ENCODE results near the gene GAL3ST2.
"Not testable (repeated sequence)": the region's sequence is repeated elsewhere in the genome, so short reads cannot be mapped to it uniquely, and the experiment has no call there.

GAL3ST2 gene

DNA sequence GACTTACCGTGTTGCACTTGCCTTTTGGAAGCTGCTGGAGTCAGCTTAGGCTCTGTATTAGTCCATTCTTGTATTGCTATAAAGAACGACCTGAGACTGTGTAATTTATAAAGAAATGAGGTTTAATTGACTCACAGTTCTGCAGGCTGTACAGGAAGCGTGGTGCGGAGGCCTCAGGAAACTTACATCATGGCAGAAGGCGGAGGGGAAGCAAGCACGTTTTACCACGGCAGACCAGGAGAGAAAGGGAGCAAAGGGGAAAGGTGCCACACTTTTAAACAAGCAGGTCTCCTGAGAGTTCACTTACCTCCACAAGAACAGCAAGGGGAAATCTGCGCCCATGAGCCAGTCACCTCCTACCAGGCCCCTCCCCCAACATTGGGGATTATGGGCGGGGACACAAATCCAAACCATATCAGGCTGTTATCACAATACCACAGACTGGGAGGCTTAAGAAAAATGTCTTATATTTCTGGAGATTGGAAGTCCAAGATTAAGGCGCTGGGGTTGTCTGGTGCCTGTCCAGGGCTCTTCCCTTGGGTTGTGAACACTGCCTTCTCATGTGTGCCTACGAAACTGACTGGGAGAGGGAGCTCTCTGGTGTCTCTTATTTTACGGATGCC, 45.8 kb upstream of the GAL3ST2 start:
- no peak overlapping the region for H2AFZ ChIP-seq (ENCODE audit: low read depth)
- H3K4me3 ChIP-seq (IDR thresholded peaks at IDR 0.05; ENCODE audit: insufficient read depth, low read depth, low read length), result no peak overlapping the region
- H3K9ac ChIP-seq, result no peak overlapping the region
- H3K79me2 ChIP-seq (ENCODE audit: insufficient read depth, low read depth), result no peaks in the 10 kb centered on the region
- H3K27me3 ChIP-seq (ENCODE audit: insufficient read depth, low read depth), result no peaks in the 10 kb centered on the region
- TF ChIP-seq, protein P1, sequence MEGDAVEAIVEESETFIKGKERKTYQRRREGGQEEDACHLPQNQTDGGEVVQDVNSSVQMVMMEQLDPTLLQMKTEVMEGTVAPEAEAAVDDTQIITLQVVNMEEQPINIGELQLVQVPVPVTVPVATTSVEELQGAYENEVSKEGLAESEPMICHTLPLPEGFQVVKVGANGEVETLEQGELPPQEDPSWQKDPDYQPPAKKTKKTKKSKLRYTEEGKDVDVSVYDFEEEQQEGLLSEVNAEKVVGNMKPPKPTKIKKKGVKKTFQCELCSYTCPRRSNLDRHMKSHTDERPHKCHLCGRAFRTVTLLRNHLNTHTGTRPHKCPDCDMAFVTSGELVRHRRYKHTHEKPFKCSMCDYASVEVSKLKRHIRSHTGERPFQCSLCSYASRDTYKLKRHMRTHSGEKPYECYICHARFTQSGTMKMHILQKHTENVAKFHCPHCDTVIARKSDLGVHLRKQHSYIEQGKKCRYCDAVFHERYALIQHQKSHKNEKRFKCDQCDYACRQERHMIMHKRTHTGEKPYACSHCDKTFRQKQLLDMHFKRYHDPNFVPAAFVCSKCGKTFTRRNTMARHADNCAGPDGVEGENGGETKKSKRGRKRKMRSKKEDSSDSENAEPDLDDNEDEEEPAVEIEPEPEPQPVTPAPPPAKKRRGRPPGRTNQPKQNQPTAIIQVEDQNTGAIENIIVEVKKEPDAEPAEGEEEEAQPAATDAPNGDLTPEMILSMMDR (conservative IDR thresholded peaks at IDR 0.05; ENCODE audit: low read depth, low read length), result no peak
- no peak overlapping the region for H3K27ac ChIP-seq
- no peak overlapping the region for H3K4me2 ChIP-seq
- peaks cover 4% of the 10 kb centered on the region for H3K4me1 ChIP-seq (ENCODE audit: low read depth, poor library complexity, severe bottlenecking)
- no peaks in the 10 kb centered on the region for H4K20me1 ChIP-seq (ENCODE audit: insufficient read depth)
- no peaks in the 10 kb centered on the region for H3K36me3 ChIP-seq (ENCODE audit: insufficient read depth)

DNA sequence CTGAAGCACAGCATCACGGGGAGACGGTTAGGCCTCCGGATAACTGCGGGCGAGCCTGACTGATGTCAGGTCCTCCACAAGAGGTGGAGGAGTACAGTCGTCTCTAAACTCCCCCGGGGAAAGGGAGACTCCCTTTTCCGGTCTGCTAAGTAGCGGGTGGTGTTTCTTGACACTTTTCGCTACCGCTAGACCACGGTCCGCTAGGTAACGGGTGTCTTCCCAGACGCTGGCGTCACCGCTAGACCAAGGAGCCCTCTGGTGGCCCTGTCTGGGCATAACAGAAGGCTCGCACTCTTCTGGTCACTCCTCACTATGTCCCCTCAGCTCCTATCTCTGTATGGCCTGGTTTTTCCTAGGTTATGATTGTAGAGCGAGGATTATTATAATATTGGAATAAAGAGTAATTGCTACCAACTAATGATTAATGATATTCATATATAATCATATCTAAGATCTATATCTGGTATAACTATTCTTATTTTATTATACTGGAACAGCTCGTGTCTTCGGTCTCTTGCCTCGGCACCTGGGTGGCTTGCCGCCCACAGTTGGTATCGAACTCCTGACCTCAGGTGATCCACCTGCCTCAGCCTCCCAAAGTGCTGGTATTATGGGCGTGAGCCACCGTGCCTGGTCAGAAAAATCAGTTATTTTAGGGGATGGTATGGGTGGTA, 44.0 kb upstream of the GAL3ST2 start:
- not testable (repeated sequence) for H3K79me2 ChIP-seq (ENCODE audit: insufficient read depth, low read depth); H3K4me3 ChIP-seq (IDR thresholded peaks at IDR 0.05; ENCODE audit: insufficient read depth, low read depth, low read length); H3K36me3 ChIP-seq (ENCODE audit: insufficient read depth); H4K20me1 ChIP-seq (ENCODE audit: insufficient read depth); H2AFZ ChIP-seq (ENCODE audit: low read depth); H3K4me2 ChIP-seq; H3K27me3 ChIP-seq (ENCODE audit: insufficient read depth, low read depth); H3K9ac ChIP-seq; H3K4me1 ChIP-seq (ENCODE audit: low read depth, poor library complexity, severe bottlenecking); H3K27ac ChIP-seq
- TF ChIP-seq, protein P1 (conservative IDR thresholded peaks at IDR 0.05; ENCODE audit: low read depth, low read length), result peak; percentile 47

DNA sequence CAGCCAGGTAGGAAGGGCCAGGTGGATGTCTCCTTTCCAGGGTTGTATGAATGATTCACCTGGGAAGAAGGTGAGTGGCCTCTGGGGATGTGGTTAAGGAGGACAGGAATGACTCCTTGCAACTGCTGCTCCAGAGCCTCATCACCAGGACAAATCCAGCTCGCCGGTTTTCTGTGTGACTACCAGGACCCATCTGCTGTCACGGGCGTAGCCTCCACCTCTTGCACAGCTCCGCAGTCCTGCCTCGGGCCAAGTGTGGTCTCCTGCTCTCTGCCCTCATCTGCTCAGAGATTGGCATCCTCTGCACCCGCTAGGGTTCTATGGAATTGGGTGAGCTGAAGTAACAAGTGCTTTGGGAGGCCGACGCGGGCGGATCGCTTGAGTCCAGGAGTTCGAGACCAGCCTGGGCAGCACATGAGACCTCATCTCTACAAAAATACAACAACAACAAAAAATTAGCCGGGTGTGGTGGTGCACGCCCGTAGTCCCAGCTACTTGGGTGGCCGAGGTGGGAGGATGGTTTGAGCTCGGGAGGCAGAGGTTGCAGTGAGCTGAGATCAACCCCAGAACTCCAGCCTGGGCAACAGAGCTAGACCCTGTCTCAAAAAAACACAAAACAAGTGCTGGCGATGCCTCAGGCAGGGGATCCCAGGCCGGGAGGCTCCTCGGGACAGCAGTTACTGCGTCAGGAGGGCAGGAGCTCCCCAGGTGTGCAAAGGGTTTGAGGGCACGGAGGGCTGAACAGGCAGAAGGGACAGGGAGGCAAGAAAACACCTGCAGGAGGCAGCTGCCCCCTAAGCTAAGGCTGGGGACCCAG, 43.0 kb upstream of the GAL3ST2 start:
- peak overlapping the region; percentile 91 for H2AFZ ChIP-seq (ENCODE audit: low read depth)

DNA sequence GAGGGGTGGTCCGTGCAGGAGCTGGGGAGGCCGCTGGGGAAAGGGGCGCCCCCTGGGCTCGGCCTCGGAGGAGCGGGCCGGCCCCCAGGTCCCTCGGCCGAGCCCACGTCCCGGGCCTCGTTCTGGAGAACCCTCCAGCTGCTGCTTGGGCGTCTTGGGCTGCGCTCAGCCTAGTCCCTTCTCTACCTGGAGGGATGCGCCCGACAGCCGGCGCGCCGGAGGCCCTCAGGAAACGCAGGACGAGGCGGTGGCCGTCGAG, 42.5 kb upstream of the GAL3ST2 start:
- Histone ChIP-seq H3K4me1 (ENCODE audit: low read depth, poor library complexity, severe bottlenecking) (peaks cover 4% of the 10 kb centered on the region), H4K20me1 (ENCODE audit: insufficient read depth) (no peaks in the 10 kb centered on the region), H3K9ac (peak overlapping the region; percentile 23; the same call in 1 of the 2 replicates), H3K27ac (no peak overlapping the region), H3K79me2 (ENCODE audit: insufficient read depth, low read depth) (no peaks in the 10 kb centered on the region), H3K4me3 (IDR thresholded peaks at IDR 0.05; ENCODE audit: insufficient read depth, low read depth, low read length) (peak overlapping the region; percentile 40), H3K36me3 (ENCODE audit: insufficient read depth) (no peaks in the 10 kb centered on the region), H3K4me2 (peak overlapping the region; percentile 63), H3K27me3 (ENCODE audit: insufficient read depth, low read depth) (no peaks in the 10 kb centered on the region), H2AFZ (ENCODE audit: low read depth) (peak overlapping the region; percentile 91)
- TF ChIP-seq, protein P1 (conservative IDR thresholded peaks at IDR 0.05; ENCODE audit: low read depth, low read length), result no peak

More for the DNA sequence above, 43.0 kb upstream of the GAL3ST2 start:
- Histone ChIP-seq H4K20me1 (ENCODE audit: insufficient read depth) (no peaks in the 10 kb centered on the region), H3K4me2 (peak overlapping the region; percentile 63), H3K9ac (peak overlapping the region; percentile 23; the same call in 1 of the 2 replicates), H3K4me1 (ENCODE audit: low read depth, poor library complexity, severe bottlenecking) (peaks cover 4% of the 10 kb centered on the region), H3K27me3 (ENCODE audit: insufficient read depth, low read depth) (no peaks in the 10 kb centered on the region), H3K27ac (no peak overlapping the region), H3K4me3 (IDR thresholded peaks at IDR 0.05; ENCODE audit: insufficient read depth, low read depth, low read length) (peak overlapping the region; percentile 40), H3K36me3 (ENCODE audit: insufficient read depth) (no peaks in the 10 kb centered on the region), H3K79me2 (ENCODE audit: insufficient read depth, low read depth) (no peaks in the 10 kb centered on the region)
- TF ChIP-seq, protein P1 (conservative IDR thresholded peaks at IDR 0.05; ENCODE audit: low read depth, low read length), result no peak
